SK-N-SH (cell line): Measurements from ENCODE around the gene MMP14. TPM values are rescaled to one million over a fixed set of nuclear protein-coding genes. Genes with fewer than 3 reads are reported as not detected.
A peak's percentile ranks its signal among the peaks of the same experiment; 100 is the strongest.

Experiments used
- CTCF ChIA-PET: fragments of 300-600, 350-600 bp; formaldehyde crosslinking; extraction: SDS; loops from one replicate; lab custom pipeline; 2021; lab: Yijun Ruan, JAX
- POLR2A ChIA-PET: fragments of 350-600 bp; sonication (Branson Sonifier 250); formaldehyde crosslinking; extraction: SDS; loops from one replicate; lab custom pipeline; 2020; ENCODE audit warnings: antibody characterized with exemption, inconsistent platforms; lab: Yijun Ruan, JAX
- DNase-seq: peaks from one replicate; pipeline ENCODE4 v3.0.0; 2012
- H2AFZ ChIP-seq: fragments of 200-600 bp; sonication (generic); 2 replicates; pipeline ENCODE4 v1.8.1; 2016; ENCODE audit warnings: antibody characterized with exemption, mild to moderate bottlenecking, low read depth
- H3F3A ChIP-seq: fragments of 200-600 bp; sonication (generic); replicated peaks from 2 replicates; pipeline ENCODE3; 2016; ENCODE audit warnings: antibody characterized with exemption, mild to moderate bottlenecking; ENCODE audit not compliant: insufficient read depth
- H3K27ac ChIP-seq, 2 experiments: fragments of 200-500 bp in 1 of 2; fragments of 200-600 bp in 1 of 2; sonication (Bioruptor generic) in 1 of 2; sonication (generic), shearing (Covaris generic) in 1 of 2; 2 replicates each; pipeline versions ENCODE4 v1.5.1 to v1.6.1; 2014 to 2016; ENCODE audit warnings: low read depth in 2 of 2, inconsistent platforms in 1 of 2, low read length in 1 of 2, mild to moderate bottlenecking in 1 of 2, mixed read lengths in 1 of 2
- H3K27me3 ChIP-seq: fragments of 200-600 bp; sonication (generic), shearing (Covaris generic); 2 replicates; pipeline ENCODE4 v1.6.1; 2016; ENCODE audit warnings: mixed run types; ENCODE audit not compliant: insufficient read depth
- H3K36me3 ChIP-seq, 2 experiments: fragments of 200-500 bp in 1 of 2; fragments of 200-600 bp in 1 of 2; sonication (Bioruptor generic) in 1 of 2; sonication (generic) in 1 of 2; replicated peaks in 1 of 2; 2 replicates each; pipeline versions ENCODE3 to v1.5.1; 2014 to 2016; ENCODE audit warnings: low read length in 1 of 2, mild to moderate bottlenecking in 1 of 2; ENCODE audit not compliant: insufficient read depth in 2 of 2, control insufficient read depth in 1 of 2
- H3K4me1 ChIP-seq, 2 experiments: fragments of 200-500 bp in 1 of 2; fragments of 200-600 bp in 1 of 2; sonication (Bioruptor generic) in 1 of 2; sonication (generic), shearing (Covaris generic) in 1 of 2; 2 replicates each; pipeline versions ENCODE4 v1.5.1 to v1.6.1; 2014 to 2016; ENCODE audit warnings: low read depth in 1 of 2, low read length in 1 of 2, mixed run types in 1 of 2; ENCODE audit not compliant: insufficient read depth in 2 of 2, control insufficient read depth in 1 of 2
- H3K4me2 ChIP-seq: fragments of 200-600 bp; sonication (generic), shearing (Covaris generic); 2 replicates; pipeline ENCODE4 v1.6.1; 2017; ENCODE audit warnings: mixed run types
- H3K4me3 ChIP-seq, 2 experiments: fragments of 200-500 bp in 1 of 2; fragments of 200-600 bp in 1 of 2; sonication (Bioruptor generic) in 1 of 2; sonication (generic), shearing (Covaris generic) in 1 of 2; 2 replicates each; pipeline versions ENCODE4 v1.5.1 to v1.8.1; 2014 to 2016; ENCODE audit warnings: low read depth in 2 of 2, inconsistent platforms in 1 of 2, low read length in 1 of 2, mild to moderate bottlenecking in 1 of 2, mixed read lengths in 1 of 2, moderate library complexity in 1 of 2
- H3K79me2 ChIP-seq: fragments of 200-600 bp; sonication (generic); 2 replicates; pipeline ENCODE4 v1.8.1; 2017; ENCODE audit warnings: mild to moderate bottlenecking; ENCODE audit not compliant: insufficient read depth
- H3K9ac ChIP-seq: fragments of 200-600 bp; sonication (generic); 2 replicates; pipeline ENCODE4 v1.6.1; 2017; ENCODE audit warnings: mixed run types
- H3K9me2 ChIP-seq: fragments of 200-600 bp; sonication (generic); 2 replicates; pipeline ENCODE4 v1.6.1; 2017; ENCODE audit warnings: mixed run types
- H3K9me3 ChIP-seq: fragments of 200-600 bp; sonication (generic); 2 replicates; pipeline ENCODE4 v1.6.1; 2017; ENCODE audit warnings: mixed run types, mild to moderate bottlenecking, moderate library complexity
- H4K20me1 ChIP-seq: fragments of 200-600 bp; sonication (generic); 2 replicates; pipeline ENCODE4 v1.6.1; 2017; ENCODE audit warnings: mild to moderate bottlenecking, mixed run types; ENCODE audit not compliant: insufficient read depth
- CHD2 ChIP-seq: fragments of 150-350 bp; IDR thresholded peaks from 2 replicates; pipeline ENCODE4 v1.6.1; 2018; ENCODE audit warnings: low read length; ENCODE audit not compliant: partially characterized antibody
- ELF1 ChIP-seq: IDR thresholded peaks from 2 replicates; pipeline ENCODE4 v1.4.0; 2012
- FOXJ3 ChIP-seq: sonication (generic); formaldehyde crosslinking; IDR thresholded peaks from 2 replicates; pipeline ENCODE4 v1.5.1; 2020; ENCODE audit warnings: mild to moderate bottlenecking, missing genetic modification reagents
- FOXM1 ChIP-seq: IDR thresholded peaks from 2 replicates; pipeline ENCODE4 v1.4.0; 2012; ENCODE audit warnings: low read depth, mild to moderate bottlenecking
- GABPA ChIP-seq: IDR thresholded peaks from 2 replicates; pipeline ENCODE4 v1.4.0; 2012; ENCODE audit warnings: low read depth, mild to moderate bottlenecking
- MXI1 ChIP-seq: IDR thresholded peaks from 2 replicates; pipeline ENCODE4 v1.6.1; 2012; ENCODE audit warnings: mild to moderate bottlenecking, low read depth, low read length, improper control_type of control experiment
- NFIC ChIP-seq: IDR thresholded peaks from 2 replicates; pipeline ENCODE4 v1.4.0; 2012; ENCODE audit warnings: borderline replicate concordance
- PBX3 ChIP-seq: IDR thresholded peaks from 2 replicates; pipeline ENCODE4; 2012
- POLR2AphosphoS5 ChIP-seq: IDR thresholded peaks from 2 replicates; pipeline ENCODE4 v1.6.1; 2012; ENCODE audit warnings: low read depth, low read length
- RAD21 ChIP-seq: IDR thresholded peaks from 2 replicates; pipeline ENCODE4 v1.6.1; 2012; ENCODE audit warnings: mild to moderate bottlenecking, low read length
- SIN3A ChIP-seq: IDR thresholded peaks from 2 replicates; pipeline ENCODE4 v1.6.1; 2012; ENCODE audit warnings: low read depth, mild to moderate bottlenecking, low read length, moderate library complexity, borderline replicate concordance
- SMC3 ChIP-seq: IDR thresholded peaks from 2 replicates; pipeline ENCODE4 v1.6.1; 2012; ENCODE audit warnings: low read depth, low read length, improper control_type of control experiment
- TAF1 ChIP-seq: IDR thresholded peaks from 2 replicates; pipeline ENCODE4 v1.6.1; 2012; ENCODE audit warnings: low read depth, mild to moderate bottlenecking, low read length, moderate library complexity, borderline replicate concordance
- TCF12 ChIP-seq: IDR thresholded peaks from 2 replicates; pipeline ENCODE4 v1.4.0; 2012
- WGBS: methylation state at CpG from one replicate; pipeline ENCODE4 v1.1.6; 2017; ENCODE audit warnings: low lambda C conversion rate; 5-methylcytosine and 5-hydroxymethylcytosine counted together
- polyA plus RNA-seq, 3 experiments: library from polyadenylated mRNA; depleted of rRNA; stranded (reverse); fragments of >200 nt; gene quantifications; 2 replicates each; pipeline ENCODE4 v1.2.3, GENCODE V29; 2012
- TF ChIP-seq, protein P1 (sequence below): IDR thresholded peaks from 2 replicates; pipeline ENCODE4 v1.4.0; 2012; ENCODE audit warnings: low read depth
- TF ChIP-seq, protein P2 (sequence below): fragments of 200-600 bp; sonication (generic); IDR thresholded peaks from 2 replicates; pipeline ENCODE4 v1.6.1; 2017; ENCODE audit warnings: antibody characterized with exemption, mild to moderate bottlenecking, moderate library complexity

The MMP14 gene
- polyA plus RNA-seq, 1 of the 3 experiments (the other 2 are of a cell fraction), result 139 TPM

DNA sequence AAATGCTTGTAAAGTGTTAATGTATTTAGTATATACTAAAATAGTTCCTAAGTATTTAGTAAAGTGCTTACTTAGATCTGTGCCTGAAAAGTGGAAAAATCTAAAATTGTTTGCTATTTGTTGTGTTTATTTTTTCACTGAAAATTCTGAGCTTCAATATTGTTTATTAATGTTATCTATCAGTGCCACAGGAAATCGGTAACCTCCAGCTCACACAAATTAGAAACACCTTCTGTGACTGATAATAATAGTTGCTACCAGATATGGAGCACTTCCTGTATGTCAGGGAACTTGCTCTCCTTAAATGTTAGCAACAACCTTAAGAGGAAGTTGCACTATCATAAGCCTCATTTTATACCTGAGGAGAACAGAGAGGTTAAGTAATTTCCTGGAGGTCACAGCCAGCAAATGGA, 34.4 kb downstream of the MMP14 start:
- peaks cover 8 to 17% of the 10 kb centered on the region in 2 experiments for H3K4me1 ChIP-seq
- WGBS, result 6% methylated on average over 1 of the region's 1 CpG
- peaks cover 23% of the 10 kb centered on the region for H3K79me2 ChIP-seq
- no peaks in the 10 kb centered on the region for H3K9me2 ChIP-seq
- peaks cover 24% of the 10 kb centered on the region for H3F3A ChIP-seq
- H3K9me3 ChIP-seq, result no peaks in the 10 kb centered on the region
- no peak for DNase-seq
- CTCF ChIA-PET, result interaction anchor here (0.6 to 6.0 kb wide), 14 partner anchors 10 to 314 kb away, joined by 3 to 77 read pairs (median 4); partner anchors contain the start of genes DAD1 and PRMT5
- H4K20me1 ChIP-seq, result no peaks in the 10 kb centered on the region
- peak overlapping the region; percentile 77 to 93 for H3K4me3 ChIP-seq
- POLR2A ChIA-PET, result interaction anchor here (0.6 to 1.5 kb wide), 6 partner anchors 12 to 104 kb away, joined by 3 to 4 read pairs (median 3); partner anchors contain the start of genes OXA1L and REM2
- peak overlapping the region; percentile 83 to 87 for H3K27ac ChIP-seq
- no peaks in the 10 kb centered on the region for H3K27me3 ChIP-seq
- peak overlapping the region; percentile 77 for H3K4me2 ChIP-seq
- TF ChIP-seq RAD21 (no peak), GABPA (peak; percentile 41; the same call in 1 of the 2 replicates), CHD2 (no peak), FOXM1 (no peak), ELF1 (peak; percentile 29; the same call in 1 of the 2 replicates), TAF1 (0 out of 2 replicates have a peak, but pooled peaks have one; percentile 42), PBX3 (no peak)
- peaks cover 17 to 20% of the 10 kb centered on the region in 2 experiments for H3K36me3 ChIP-seq
- H3K9ac ChIP-seq, result peak overlapping the region; percentile 80
- H2AFZ ChIP-seq, result peak overlapping the region; percentile 83

GRCh38 chr14:22871224-22872032, 35.0 kb downstream of the MMP14 start, which contains the start of gene LRP10:
Gene LRP10 (plus strand): TSS chr14:22871740. CDS start chr14:22872304, 564 bp downstream.
- 0 out of 2 replicates have a peak, but pooled peaks have one; percentile 18 for TF ChIP-seq NFIC
- TF ChIP-seq PBX3, result peak; percentile 98
- TF ChIP-seq MXI1, result 0 out of 2 replicates have a peak, but pooled peaks have one; percentile 22
- 0 out of 2 replicates have a peak, but pooled peaks have one; percentile 22 for TF ChIP-seq FOXJ3 (CRISPR knock-in tag)
- no peak for TF ChIP-seq SMC3
- TF ChIP-seq, protein P1, sequence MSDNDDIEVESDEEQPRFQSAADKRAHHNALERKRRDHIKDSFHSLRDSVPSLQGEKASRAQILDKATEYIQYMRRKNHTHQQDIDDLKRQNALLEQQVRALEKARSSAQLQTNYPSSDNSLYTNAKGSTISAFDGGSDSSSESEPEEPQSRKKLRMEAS, result peak; percentile 44
- peak; percentile 18; the same call in 1 of the 2 replicates for TF ChIP-seq ELF1
- peak; percentile 4; the same call in 1 of the 2 replicates for TF ChIP-seq GABPA
- TF ChIP-seq, protein P2, sequence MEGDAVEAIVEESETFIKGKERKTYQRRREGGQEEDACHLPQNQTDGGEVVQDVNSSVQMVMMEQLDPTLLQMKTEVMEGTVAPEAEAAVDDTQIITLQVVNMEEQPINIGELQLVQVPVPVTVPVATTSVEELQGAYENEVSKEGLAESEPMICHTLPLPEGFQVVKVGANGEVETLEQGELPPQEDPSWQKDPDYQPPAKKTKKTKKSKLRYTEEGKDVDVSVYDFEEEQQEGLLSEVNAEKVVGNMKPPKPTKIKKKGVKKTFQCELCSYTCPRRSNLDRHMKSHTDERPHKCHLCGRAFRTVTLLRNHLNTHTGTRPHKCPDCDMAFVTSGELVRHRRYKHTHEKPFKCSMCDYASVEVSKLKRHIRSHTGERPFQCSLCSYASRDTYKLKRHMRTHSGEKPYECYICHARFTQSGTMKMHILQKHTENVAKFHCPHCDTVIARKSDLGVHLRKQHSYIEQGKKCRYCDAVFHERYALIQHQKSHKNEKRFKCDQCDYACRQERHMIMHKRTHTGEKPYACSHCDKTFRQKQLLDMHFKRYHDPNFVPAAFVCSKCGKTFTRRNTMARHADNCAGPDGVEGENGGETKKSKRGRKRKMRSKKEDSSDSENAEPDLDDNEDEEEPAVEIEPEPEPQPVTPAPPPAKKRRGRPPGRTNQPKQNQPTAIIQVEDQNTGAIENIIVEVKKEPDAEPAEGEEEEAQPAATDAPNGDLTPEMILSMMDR, result peak; percentile 11; the same call in 1 of the 2 replicates
- TF ChIP-seq TCF12, result no peak
- peak; percentile 43; the same call in 1 of the 2 replicates for TF ChIP-seq POLR2AphosphoS5
- no peak; the same call in 1 of the 2 replicates for TF ChIP-seq TAF1
- TF ChIP-seq SIN3A, result 0 out of 2 replicates have a peak, but pooled peaks have one; percentile 16
- H3K4me1 ChIP-seq, result peaks cover 8 to 17% of the 10 kb centered on the region in 2 experiments
- H3K27ac ChIP-seq, result peak within 1 kb of the TSS; percentile 83 to 87
- peaks cover 23% of the 10 kb centered on the region for H3K79me2 ChIP-seq
- no peaks in the 10 kb centered on the region for H4K20me1 ChIP-seq
- H3K36me3 ChIP-seq, result peaks cover 23 to 26% of the 10 kb centered on the region in 2 experiments
- H3K27me3 ChIP-seq, result no peaks in the 10 kb centered on the region
- no peaks in the 10 kb centered on the region for H3K9me2 ChIP-seq
- H3K4me2 ChIP-seq, result peak within 1 kb of the TSS; percentile 77
- WGBS, result under 1% methylated on average over 22 of the region's 50 CpGs
- DNase-seq, result peak; percentile 93
- peak within 1 kb of the TSS; percentile 83 for H2AFZ ChIP-seq
- no peaks in the 10 kb centered on the region for H3K9me3 ChIP-seq
- ChIA-PET CTCF (interaction anchor here (0.6 to 6.0 kb wide), 21 partner anchors 11 to 481 kb away, joined by 3 to 77 read pairs (median 4); partner anchors contain the start of genes ACIN1, DAD1, PRMT5 and REM2), POLR2A (interaction anchor here (0.6 to 1.9 kb wide), 7 partner anchors 12 to 105 kb away, joined by 3 to 7 read pairs (median 3); partner anchors contain the start of genes OXA1L and REM2)
- peaks cover 24% of the 10 kb centered on the region for H3F3A ChIP-seq
- H3K4me3 ChIP-seq, result peak within 1 kb of the TSS; percentile 77 to 93
- H3K9ac ChIP-seq, result peak within 1 kb of the TSS; percentile 80
